GM18507 (cell line): Measurements from ENCODE around the gene RFPL1.
"Not testable (repeated sequence)": the region's sequence is repeated elsewhere in the genome, so short reads cannot be mapped to it uniquely, and the experiment has no call there.

Source experiments
- DNase-seq: peaks from one replicate; pipeline ENCODE4 v3.0.0; 2011; ENCODE audit warnings: low read depth; ENCODE audit not compliant: insufficient read length; ENCODE audit errors: extremely low spot score
- FAIRE-seq: peaks from 2 replicates; lab custom pipeline; 2011; peaks lifted over from hg19 to GRCh38; lab: Jason Lieb, UNC

The RFPL1 gene

DNA sequence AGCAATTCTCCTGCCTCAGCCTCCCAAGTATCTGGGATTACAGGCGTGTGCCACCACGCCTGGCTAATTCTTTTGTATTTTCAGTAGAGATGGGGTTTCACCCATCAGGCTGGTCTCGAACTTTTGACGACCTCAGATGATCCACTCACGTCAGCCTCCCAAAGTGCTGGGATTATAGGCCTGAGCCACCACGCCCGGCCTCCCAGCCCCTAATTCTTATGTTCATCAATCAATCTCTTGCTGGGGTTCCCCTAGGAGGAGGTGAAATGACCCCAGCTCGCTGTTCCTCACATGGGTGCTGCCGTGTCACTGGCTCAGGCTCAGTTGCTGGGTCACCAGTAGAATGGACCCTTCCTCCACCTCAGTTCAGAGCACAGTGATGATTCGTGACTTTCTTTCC is at the start of gene RFPL1:
RFPL1 (plus strand) TSS at position 301 of the 400 bp plus-strand sequence.
- not testable (repeated sequence) for FAIRE-seq, DNase-seq

- FAIRE-seq: no peak
- DNase-seq: no peak
Observed at GRCh38 chr22:29388759-29389090, 49.7 kb upstream of the RFPL1 start.

DNA sequence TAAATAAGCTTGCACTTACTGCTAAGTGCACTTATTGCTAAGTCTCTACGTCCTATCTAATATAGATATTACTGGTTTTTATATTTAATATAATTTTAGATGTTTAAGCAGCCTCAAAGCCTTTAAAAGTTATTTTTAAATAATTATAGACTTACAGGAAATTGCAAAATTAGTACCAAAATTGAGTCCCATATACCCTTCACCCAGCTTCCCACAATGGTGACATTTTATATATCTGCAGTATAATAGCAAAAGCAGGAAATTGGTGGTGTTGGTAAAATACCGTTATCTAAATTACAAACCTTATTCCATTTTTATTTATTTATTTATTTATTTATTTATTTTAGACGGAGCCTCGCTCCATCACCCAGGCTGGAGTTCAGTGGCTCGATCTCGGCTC is 48.1 kb upstream of the RFPL1 start:
- FAIRE-seq: no peak

DNA sequence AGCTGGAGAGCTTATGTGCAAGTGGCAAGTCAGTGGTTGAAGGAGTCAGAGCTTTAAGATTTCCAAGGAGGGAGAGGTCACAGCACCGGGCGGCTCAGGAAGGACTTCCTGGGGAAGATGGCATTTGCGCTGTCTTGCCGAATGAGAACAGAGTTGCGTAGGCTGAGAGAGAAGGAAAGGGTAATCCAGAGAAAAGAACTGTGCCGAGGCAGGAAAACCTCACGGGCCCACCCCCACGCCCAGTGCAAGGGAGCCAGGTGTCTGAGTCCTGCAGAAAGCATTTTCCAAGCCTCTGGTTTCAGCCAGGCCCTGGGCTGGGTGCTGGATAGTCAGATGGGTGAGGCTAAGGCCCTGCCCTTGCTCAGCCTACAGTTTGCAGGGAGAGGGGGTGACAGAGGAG is 46.8 kb upstream of the RFPL1 start:
- FAIRE-seq (no peak), DNase-seq (no peak)

More for the DNA sequence above, 48.1 kb upstream of the RFPL1 start:
- no peak for DNase-seq

- DNase-seq: no peak
- FAIRE-seq: no peak
Observed at GRCh38 chr22:29393019-29393608, 45.3 kb upstream of the RFPL1 start.

DNA sequence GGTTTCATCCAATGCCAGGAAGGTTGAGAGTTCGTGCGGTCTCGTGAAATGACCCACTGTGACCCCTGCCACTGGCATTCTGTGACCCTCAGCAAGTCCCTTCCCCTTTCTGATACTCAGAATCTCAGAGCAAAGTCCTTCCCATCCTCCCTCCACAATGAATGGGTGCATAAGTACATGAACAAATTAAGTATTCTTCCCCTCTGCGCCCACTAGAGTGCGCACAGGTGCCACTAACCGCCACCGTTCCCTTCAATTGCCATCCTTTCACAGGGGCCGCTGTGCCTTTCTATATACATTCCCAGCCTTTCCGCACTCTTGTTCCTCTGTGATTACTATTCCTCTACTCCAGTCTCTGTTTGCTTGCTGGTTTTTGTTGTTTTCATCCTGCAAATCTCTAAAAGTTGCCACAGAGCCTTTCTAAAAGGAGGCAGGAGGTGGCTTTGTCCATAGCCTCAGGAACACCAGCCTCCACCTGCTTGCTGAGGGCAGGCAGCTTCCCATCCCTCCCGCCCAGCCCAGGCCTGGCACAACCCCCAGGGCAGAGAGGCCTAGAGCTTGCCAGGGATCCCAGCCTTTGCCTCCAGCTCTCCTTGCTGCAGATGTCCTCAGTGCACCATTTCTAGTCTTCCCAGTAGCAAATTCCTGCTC is 43.3 kb upstream of the RFPL1 start:
- FAIRE-seq (peak; percentile 78), DNase-seq (no peak)

DNA sequence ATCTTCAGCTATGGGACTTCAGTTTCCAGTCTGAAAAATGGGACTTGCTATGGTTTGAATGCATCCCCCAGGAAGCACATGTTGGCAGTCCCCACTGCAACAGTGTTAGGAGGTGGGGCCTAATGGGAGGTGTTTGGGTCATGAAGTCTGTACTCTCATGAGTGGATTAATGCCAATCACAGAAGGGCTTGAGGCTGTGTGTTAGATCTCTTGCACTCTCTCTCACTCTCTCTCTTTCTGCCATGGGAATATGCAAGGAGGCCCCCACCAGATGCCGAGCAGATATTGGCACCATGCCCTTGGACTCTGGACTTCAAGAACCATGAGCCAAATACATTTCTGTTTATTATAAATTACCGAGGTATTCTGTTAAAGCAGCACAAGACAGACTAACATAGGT is 42.3 kb upstream of the RFPL1 start:
- DNase-seq (no peak), FAIRE-seq (no peak)

DNA sequence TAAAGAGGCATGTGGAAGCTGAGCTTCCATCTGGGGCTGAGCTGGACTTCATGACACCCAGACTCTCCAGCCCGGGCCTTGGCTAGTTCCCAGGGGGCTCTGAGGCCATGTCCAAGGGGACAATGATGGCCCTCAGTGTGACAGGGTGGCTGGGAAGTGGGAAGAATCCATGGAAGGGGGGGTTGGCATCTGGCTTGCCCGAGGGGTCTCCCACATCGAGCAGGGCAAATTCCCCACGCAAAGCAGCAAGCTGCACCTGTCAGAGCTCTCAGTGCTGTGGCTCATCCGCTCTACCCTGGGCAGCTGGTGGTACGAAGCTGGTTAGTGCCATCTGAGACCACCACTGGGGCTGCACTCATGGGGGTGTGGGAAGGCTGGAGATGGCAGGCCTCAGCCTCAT is 40.6 kb upstream of the RFPL1 start:
- FAIRE-seq: no peak
- no peak for DNase-seq

GRCh38 chr22:29400576-29400975 is 37.8 kb upstream of the RFPL1 start:
- FAIRE-seq: no peak

DNA sequence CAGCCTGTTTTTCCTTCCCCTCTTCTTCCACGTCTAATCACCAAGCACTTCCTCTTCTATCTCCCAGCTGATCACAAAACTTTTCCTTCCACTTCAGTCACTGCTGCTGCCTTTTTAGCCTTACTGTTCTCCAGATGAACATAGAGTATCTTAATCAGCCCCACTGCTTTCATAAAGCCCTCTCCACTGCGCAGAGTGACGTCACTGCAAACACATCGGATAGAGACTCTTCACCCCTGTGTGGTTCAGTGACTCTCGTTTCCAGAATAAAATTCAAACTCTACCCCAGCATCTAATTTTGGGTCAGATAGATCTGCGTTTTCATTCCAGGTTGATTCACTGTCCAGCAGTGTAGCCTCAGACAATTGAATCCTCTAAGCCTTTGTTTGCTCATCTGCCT is 36.8 kb upstream of the RFPL1 start:
- not testable (repeated sequence) for DNase-seq, FAIRE-seq

More at GRCh38 chr22:29400576-29400975, 37.8 kb upstream of the RFPL1 start:
- no peak for DNase-seq

DNA sequence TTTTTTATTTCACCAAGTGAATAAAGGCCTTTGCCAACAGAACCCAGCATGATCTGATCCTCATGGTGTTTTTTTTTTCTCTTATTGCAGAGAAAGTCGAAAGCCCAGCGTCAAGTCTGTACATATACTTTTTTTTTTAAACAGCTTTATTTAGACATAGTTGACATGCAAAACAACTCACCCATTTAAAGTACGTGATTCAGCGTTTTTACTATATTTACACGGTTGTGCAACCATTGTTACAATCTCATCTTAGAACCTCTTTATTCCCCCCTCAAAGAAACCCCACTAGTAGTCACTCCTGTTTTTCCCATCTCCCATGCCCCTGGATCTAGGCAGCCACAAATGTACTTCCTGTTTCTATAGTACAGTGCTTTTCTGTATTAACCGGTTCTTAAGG is 29.4 kb upstream of the RFPL1 start:
- peak; percentile 44 for FAIRE-seq
- DNase-seq: no peak

- not testable (repeated sequence) for DNase-seq
- peak; percentile 90 for FAIRE-seq
Observed at GRCh38 chr22:29411569-29412211, 26.7 kb upstream of the RFPL1 start.

GRCh38 chr22:29412772-29413171 is 25.6 kb upstream of the RFPL1 start:
- not testable (repeated sequence) for DNase-seq
- peak; percentile 82 for FAIRE-seq

DNA sequence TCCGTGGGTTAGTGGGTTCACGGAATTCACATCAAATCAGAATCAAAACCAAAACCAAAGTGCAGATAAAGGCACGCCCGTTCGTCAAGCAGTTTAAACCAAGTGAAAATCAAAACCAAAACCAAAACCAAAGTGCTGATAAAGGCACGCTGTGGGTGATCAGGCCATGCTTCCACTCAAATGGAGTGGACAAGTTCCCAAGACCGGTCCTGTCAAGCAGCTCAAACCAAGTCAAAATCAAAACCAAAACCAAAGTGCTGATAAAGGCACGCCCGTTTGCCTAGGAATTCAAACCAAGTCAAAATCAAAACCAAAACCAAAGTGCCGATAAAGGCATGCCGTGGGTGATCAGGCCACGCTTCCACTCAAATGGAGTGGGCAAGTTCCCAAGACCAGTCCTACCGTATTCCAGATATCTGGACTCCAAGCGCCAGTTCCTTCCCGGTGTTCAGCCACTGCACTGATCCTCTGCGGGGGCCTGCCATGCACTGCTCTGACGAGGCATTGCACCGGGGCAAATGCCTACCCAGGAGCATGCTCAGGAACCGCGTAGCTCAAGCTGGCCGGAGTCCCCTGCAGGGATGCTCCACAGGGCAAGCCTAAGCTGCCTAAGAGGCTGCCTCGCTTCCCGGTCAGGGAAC is 23.3 kb upstream of the RFPL1 start:
- DNase-seq: not testable (repeated sequence)
- peak; percentile 97 for FAIRE-seq

DNA sequence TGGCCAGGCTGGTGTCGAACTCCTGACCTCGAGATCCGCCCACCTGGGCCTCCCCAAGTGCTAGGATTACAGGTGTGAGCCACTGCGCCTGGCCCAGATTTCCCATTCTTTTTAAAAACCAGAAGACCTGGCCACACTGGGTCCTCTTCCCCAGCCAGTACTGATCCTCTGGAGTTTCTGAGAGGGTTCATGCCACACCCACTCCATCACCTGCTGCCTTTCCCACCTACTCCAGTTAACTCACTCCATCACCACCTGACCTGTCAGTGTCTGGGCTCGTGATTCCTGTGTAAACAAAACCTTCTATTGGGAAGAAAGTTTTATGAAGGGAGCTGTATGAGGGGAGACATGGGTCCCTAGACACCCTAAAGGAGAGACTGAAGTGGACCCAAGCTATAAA is 19.7 kb upstream of the RFPL1 start:
- FAIRE-seq, DNase-seq: not testable (repeated sequence)

DNA sequence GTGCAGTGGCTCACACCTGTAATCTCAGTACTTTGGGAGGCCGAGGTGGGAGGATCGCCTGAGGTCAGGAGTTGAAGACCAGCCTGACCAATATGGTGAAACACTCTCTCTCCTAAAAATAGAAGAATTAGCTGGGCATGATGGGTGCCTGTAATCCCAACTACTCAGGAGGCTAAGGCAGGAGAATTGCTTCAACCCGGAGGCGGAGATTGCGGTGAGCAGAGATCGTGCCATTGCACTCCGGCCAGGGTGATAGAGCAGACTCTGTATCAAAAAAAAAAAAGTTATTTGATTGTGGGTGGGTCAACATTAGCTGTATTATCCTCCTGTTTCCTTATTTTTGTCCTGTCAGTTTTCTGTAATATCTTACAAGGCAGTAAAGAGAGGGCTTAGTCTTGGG is 11.9 kb upstream of the RFPL1 start:
- no peak for FAIRE-seq
- DNase-seq: no peak

DNA sequence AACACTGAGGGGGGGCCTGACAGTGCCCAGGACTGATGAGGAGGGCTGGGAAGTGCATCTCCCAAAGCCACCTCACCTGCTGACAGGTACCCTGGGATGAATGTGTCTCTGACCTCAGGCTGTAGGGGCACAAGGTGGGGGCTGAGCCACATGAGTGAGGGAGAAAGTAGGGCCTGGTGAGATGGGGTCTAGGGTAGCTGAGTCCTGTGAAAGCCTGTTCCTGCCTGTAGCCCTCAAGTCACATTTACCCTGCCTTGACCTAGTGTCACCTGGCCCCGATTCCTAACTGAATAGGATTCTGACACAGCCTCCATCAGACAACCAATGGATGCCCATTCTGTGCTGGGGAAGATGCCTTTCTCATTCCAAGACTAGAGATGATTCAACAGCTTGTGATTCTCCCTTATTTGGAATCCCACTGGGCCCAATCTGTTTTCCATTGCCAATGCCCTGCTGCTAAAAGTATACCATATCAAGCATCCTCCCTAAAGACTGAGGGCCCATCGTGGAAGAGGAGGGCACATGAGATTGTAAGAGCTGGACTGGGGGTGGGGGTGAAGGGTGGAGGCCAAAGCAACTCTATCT is 11.1 kb upstream of the RFPL1 start:
- DNase-seq (no peak), FAIRE-seq (no peak)

GRCh38 chr22:29431986-29432385 is 6.4 kb upstream of the RFPL1 start:
- FAIRE-seq: no peak
- DNase-seq: no peak

- DNase-seq (no peak), FAIRE-seq (no peak)
Observed at GRCh38 chr22:29433856-29434255, 4.5 kb upstream of the RFPL1 start.

DNA sequence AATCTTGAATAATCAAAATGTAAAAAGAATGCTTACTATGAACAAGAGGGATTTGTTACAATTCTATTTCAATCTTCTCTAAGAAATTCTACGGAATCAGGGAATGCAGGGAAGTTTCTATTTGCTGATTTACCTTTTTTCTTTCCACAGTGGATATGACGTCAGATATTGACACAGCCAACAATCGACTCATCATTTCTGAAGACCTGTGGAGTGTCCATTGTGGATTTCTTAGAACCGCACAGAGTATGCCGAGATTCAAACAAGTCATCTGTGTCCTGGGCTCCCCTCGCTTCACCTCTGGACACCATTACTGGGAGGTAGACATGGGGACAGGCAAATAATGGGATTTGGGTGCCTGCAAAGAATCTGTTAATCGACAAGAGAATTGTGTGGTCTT is 4.1 kb upstream of the RFPL1 start:
- no peak for FAIRE-seq

More for the DNA sequence above, 4.1 kb upstream of the RFPL1 start:
- DNase-seq: no peak
